Omental fat pad (tissue), 4 donors: ENCODE results near the gene EFCAB9. TPM values are rescaled to one million over a fixed set of nuclear protein-coding genes. Genes with fewer than 3 reads are reported as not detected.

Experiments used
- ATAC-seq: fragments of 150-250 bp; one replicate; pipeline ENCODE4 v1.9.1; 2016; ENCODE audit warnings: mild to moderate bottlenecking, moderate library complexity; ENCODE audit not compliant: low FRiP score
- DNase-seq: peaks from one replicate; pipeline ENCODE4 v3.0.0-alpha.2; 2019; ENCODE audit warnings: low spot score
- small RNA-seq: library from RNA; depleted of rRNA; stranded (forward); fragments of <200 nt; gene quantifications from one replicate; pipeline ENCODE3, GENCODE V24; 2016
- total RNA-seq, 4 donors: library from RNA; depleted of rRNA; stranded (reverse); fragments of >200 nt; gene quantifications; one replicate each; pipeline ENCODE4 v1.1.0, GENCODE V29; 2016
- TF ChIP-seq, protein P1 (sequence below), 3 donors: fragments of 450-650 bp; IDR thresholded peaks; one replicate each; pipeline ENCODE4 v1.5.1; 2016 to 2017; ENCODE audit warnings: antibody characterized with exemption in 3 of 3, mild to moderate bottlenecking in 3 of 3, moderate library complexity in 2 of 3

EFCAB9 gene
- total RNA-seq, 4 donors from 2014 or later = not detected

DNA sequence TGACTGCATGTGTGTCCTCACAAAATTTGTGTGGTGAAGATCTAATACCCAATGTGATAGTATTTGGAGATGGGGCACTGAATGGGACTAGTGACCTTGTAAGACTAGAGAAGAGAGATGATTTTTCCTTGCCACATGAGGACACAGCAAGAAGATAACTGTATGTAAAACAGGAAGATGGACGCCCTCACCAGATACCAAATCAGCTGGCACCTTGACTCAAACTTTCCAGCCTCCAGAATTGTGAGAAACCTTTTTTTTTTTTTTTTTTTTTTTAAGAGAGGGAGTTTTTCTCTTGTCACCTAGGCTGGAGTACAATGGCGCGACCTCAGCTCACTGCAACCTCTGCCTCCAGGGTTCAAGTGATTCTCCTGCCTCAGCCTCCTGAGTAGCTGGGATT is 49.3 kb downstream of the EFCAB9 start:
- TF ChIP-seq, protein P1, sequence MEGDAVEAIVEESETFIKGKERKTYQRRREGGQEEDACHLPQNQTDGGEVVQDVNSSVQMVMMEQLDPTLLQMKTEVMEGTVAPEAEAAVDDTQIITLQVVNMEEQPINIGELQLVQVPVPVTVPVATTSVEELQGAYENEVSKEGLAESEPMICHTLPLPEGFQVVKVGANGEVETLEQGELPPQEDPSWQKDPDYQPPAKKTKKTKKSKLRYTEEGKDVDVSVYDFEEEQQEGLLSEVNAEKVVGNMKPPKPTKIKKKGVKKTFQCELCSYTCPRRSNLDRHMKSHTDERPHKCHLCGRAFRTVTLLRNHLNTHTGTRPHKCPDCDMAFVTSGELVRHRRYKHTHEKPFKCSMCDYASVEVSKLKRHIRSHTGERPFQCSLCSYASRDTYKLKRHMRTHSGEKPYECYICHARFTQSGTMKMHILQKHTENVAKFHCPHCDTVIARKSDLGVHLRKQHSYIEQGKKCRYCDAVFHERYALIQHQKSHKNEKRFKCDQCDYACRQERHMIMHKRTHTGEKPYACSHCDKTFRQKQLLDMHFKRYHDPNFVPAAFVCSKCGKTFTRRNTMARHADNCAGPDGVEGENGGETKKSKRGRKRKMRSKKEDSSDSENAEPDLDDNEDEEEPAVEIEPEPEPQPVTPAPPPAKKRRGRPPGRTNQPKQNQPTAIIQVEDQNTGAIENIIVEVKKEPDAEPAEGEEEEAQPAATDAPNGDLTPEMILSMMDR (IDR thresholded peaks at IDR 0.05) = no peak
- ATAC-seq = no peak

GRCh38 chr5:172245046-172245445 is 51.1 kb downstream of the EFCAB9 start:
- TF ChIP-seq, protein P1 (IDR thresholded peaks at IDR 0.05) = no peak
- DNase-seq = no peak

More for the DNA sequence above, 49.3 kb downstream of the EFCAB9 start:
- no peak for DNase-seq

GRCh38 chr5:172245703-172246125 is 51.7 kb downstream of the EFCAB9 start:
- TF ChIP-seq, protein P1 (IDR thresholded peaks at IDR 0.05) = no peak
- no peak for ATAC-seq

More at GRCh38 chr5:172245046-172245445, 51.1 kb downstream of the EFCAB9 start:
- ATAC-seq = no peak

DNA sequence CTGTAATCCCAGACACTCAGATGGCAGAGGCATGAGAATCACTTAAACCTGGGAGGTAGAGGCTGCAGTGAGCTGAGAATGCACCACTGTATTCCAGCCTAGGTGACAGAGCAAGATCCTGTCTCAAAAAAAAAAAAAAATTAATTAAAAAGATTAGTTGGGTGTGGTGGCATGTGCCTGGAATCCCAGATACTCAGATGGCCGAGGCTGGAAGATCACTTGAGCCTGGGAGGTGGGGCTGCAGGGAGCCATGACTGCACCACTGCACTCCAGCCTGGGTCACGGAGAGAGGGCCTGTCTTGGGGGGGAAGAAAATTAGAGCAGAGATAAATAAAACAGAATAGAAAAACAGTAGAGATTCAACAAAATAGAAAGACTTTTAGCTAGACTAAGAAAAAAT is 54.7 kb downstream of the EFCAB9 start:
- TF ChIP-seq, protein P1 (IDR thresholded peaks at IDR 0.05) = no peak
- ATAC-seq = no peak

More at GRCh38 chr5:172245703-172246125, 51.7 kb downstream of the EFCAB9 start:
- no peak for DNase-seq

GRCh38 chr5:172251419-172251818 is 57.4 kb downstream of the EFCAB9 start:
- TF ChIP-seq, protein P1 (IDR thresholded peaks at IDR 0.05) = no peak
- ATAC-seq (no peak), DNase-seq (no peak)

More for the DNA sequence above, 54.7 kb downstream of the EFCAB9 start:
- DNase-seq = no peak

DNA sequence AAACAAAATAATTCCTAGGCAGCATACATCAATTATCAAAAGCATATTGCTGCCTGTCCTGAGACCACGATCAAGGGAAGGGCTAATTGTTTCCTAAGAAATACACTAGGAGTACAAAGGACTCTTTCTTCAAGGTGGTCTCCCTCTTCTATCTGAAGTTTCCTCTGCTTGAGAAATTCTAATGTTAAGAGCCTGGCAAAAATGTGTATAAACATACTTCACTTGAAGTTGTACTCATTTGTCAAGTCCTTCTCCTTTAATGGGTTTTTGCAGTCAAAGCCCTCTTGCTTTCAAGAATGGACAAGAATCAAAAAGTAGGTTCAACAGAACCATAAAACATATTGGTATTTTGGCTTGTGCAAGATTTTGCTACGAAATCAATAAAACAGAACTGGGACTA is 58.5 kb downstream of the EFCAB9 start:
- no peak for DNase-seq
- TF ChIP-seq, protein P1 (IDR thresholded peaks at IDR 0.05) = no peak
- ATAC-seq = no peak

Small RNA genes lying within 50 kb of the gene (small RNA-seq; reads per million reads assigned to genes)
- not detected for gene RF00191

Other genes with a start within 250 kb of the EFCAB9 start
- gene FBXW11, start 187.5 kb upstream of the EFCAB9 start, total RNA-seq = 10 to 100 TPM; 44.6 to 60.9 (median 55.7) TPM
- gene STK10, start 5.9 kb upstream of the EFCAB9 start, total RNA-seq = 100 to 1,000 TPM in 1 of 4 donors, 10 to 100 TPM in 3; 26.4 to 110 (median 52.4) TPM
- gene UBTD2, start 89.6 kb downstream of the EFCAB9 start, total RNA-seq = 10 to 100 TPM; 14.5 to 22.1 (median 16.2) TPM